ENCODE data around the gene GAB1.

The GAB1 gene

DNA sequence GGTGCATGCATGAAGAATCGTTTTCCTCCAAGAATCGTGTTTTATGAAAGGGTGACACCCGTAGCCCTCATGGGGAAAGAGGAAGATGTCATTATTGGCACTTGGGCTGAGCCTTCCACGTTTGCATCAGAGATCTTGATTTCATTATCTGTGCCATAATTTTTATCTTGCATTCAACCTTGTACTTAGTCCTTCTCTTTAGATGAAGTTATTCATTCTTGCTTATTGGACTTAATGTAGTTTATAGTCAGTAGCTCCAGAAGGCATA, 66.8 kb downstream of the GAB1 start:
- no peak overlapping the region for H2AFZ ChIP-seq (ENCODE audit: low read length)
- peak overlapping the region; percentile 57 for H3K27ac ChIP-seq (ENCODE audit: low read depth, low read length, poor library complexity, severe bottlenecking)
- no peaks in the 10 kb centered on the region for H3F3A ChIP-seq (ENCODE audit: insufficient read depth, low read length)
- H3K9me3 ChIP-seq (ENCODE audit: low read length) = no peaks in the 10 kb centered on the region
- TF ChIP-seq CTCF (IDR thresholded peaks at IDR 0.05; ENCODE audit: low read length) (no peak), EZH2 (IDR thresholded peaks at IDR 0.05; ENCODE audit: borderline replicate concordance, low read length) (no peak)
- H3K4me2 ChIP-seq (ENCODE audit: low read length) = 0 out of 2 replicates have a peak overlapping the region, but pooled peaks have one; percentile 9
- H3K27me3 ChIP-seq (ENCODE audit: insufficient read depth, low read length) = no peaks in the 10 kb centered on the region
- H4K20me1 ChIP-seq (ENCODE audit: insufficient read depth, low read length) = no peaks in the 10 kb centered on the region
- H3K36me3 ChIP-seq (ENCODE audit: insufficient read depth, low read length) = no peaks in the 10 kb centered on the region
- peaks cover 44% of the 10 kb centered on the region for H3K4me1 ChIP-seq (ENCODE audit: insufficient read depth, low read length, severe bottlenecking)
- H3K79me2 ChIP-seq (ENCODE audit: insufficient read depth, low read length) = no peaks in the 10 kb centered on the region
- no peaks in the 10 kb centered on the region for H3K9me2 ChIP-seq (ENCODE audit: low read depth, low read length)
- no peak overlapping the region for H3K9ac ChIP-seq (ENCODE audit: low read length)
- no peak overlapping the region for H3K4me3 ChIP-seq (ENCODE audit: low read depth, low read length, poor library complexity, severe bottlenecking)

GRCh38 chr4:143404555-143404954, 67.9 kb downstream of the GAB1 start:
- Histone ChIP-seq H2AFZ (ENCODE audit: low read length) (no peak overlapping the region), H3K27me3 (ENCODE audit: insufficient read depth, low read length) (no peaks in the 10 kb centered on the region), H3K36me3 (ENCODE audit: insufficient read depth, low read length) (no peaks in the 10 kb centered on the region), H3K27ac (ENCODE audit: low read depth, low read length, poor library complexity, severe bottlenecking) (peak overlapping the region; percentile 58), H4K20me1 (ENCODE audit: insufficient read depth, low read length) (no peaks in the 10 kb centered on the region), H3K79me2 (ENCODE audit: insufficient read depth, low read length) (no peaks in the 10 kb centered on the region), H3K9ac (ENCODE audit: low read length) (no peak overlapping the region), H3K4me3 (ENCODE audit: low read depth, low read length, poor library complexity, severe bottlenecking) (no peak overlapping the region), H3K9me3 (ENCODE audit: low read length) (no peaks in the 10 kb centered on the region), H3K9me2 (ENCODE audit: low read depth, low read length) (no peaks in the 10 kb centered on the region), H3K4me1 (ENCODE audit: insufficient read depth, low read length, severe bottlenecking) (peaks cover 44% of the 10 kb centered on the region), H3K4me2 (ENCODE audit: low read length) (0 out of 2 replicates have a peak overlapping the region, but pooled peaks have one; percentile 12), H3F3A (ENCODE audit: insufficient read depth, low read length) (no peaks in the 10 kb centered on the region)
- no peak for TF ChIP-seq CTCF (IDR thresholded peaks at IDR 0.05; ENCODE audit: low read length)
- no peak for TF ChIP-seq EZH2 (IDR thresholded peaks at IDR 0.05; ENCODE audit: borderline replicate concordance, low read length)

- H3K9me3 ChIP-seq (ENCODE audit: low read length) = no peaks in the 10 kb centered on the region
- H4K20me1 ChIP-seq (ENCODE audit: insufficient read depth, low read length) = no peaks in the 10 kb centered on the region
- H2AFZ ChIP-seq (ENCODE audit: low read length) = no peak overlapping the region
- peak overlapping the region; percentile 58 for H3K27ac ChIP-seq (ENCODE audit: low read depth, low read length, poor library complexity, severe bottlenecking)
- H3K36me3 ChIP-seq (ENCODE audit: insufficient read depth, low read length) = no peaks in the 10 kb centered on the region
- H3K4me3 ChIP-seq (ENCODE audit: low read depth, low read length, poor library complexity, severe bottlenecking) = no peak overlapping the region
- TF ChIP-seq EZH2 (IDR thresholded peaks at IDR 0.05; ENCODE audit: borderline replicate concordance, low read length) (no peak), CTCF (IDR thresholded peaks at IDR 0.05; ENCODE audit: low read length) (no peak)
- no peaks in the 10 kb centered on the region for H3K9me2 ChIP-seq (ENCODE audit: low read depth, low read length)
- no peak overlapping the region for H3K4me2 ChIP-seq (ENCODE audit: low read length)
- no peaks in the 10 kb centered on the region for H3F3A ChIP-seq (ENCODE audit: insufficient read depth, low read length)
- no peaks in the 10 kb centered on the region for H3K27me3 ChIP-seq (ENCODE audit: insufficient read depth, low read length)
- peaks cover 44% of the 10 kb centered on the region for H3K4me1 ChIP-seq (ENCODE audit: insufficient read depth, low read length, severe bottlenecking)
- no peaks in the 10 kb centered on the region for H3K79me2 ChIP-seq (ENCODE audit: insufficient read depth, low read length)
- no peak overlapping the region for H3K9ac ChIP-seq (ENCODE audit: low read length)
Observed at GRCh38 chr4:143405075-143405730, 68.5 kb downstream of the GAB1 start.
